Measurements from ENCODE around the gene GAB2.
"Not testable (repeated sequence)": the region's sequence is repeated elsewhere in the genome, so short reads cannot be mapped to it uniquely, and the experiment has no call there.

GAB2 gene

GRCh38 chr11:78226684-78227680 lies 190.6 kb downstream of the GAB2 start:
- no peaks in the 10 kb centered on the region for H3K27me3 ChIP-seq
- no peak overlapping the region for H3K27ac ChIP-seq
- H3K4me3 ChIP-seq (ENCODE audit: low read depth in 1 of 2, low read length in 1 of 2), result no peak overlapping the region
- peaks cover 3% of the 10 kb centered on the region for H3K9me3 ChIP-seq
- no peak for TF ChIP-seq CTCF (IDR thresholded peaks at IDR 0.05)
- peaks cover 63% of the 10 kb centered on the region for H3K36me3 ChIP-seq
- H3K4me1 ChIP-seq (ENCODE audit: control insufficient read depth in 1 of 2, insufficient read depth in 1 of 2, low read depth in 1 of 2, low read length in 1 of 2), result peaks cover 4 to 7% of the 10 kb centered on the region in 2 experiments

- Histone ChIP-seq H3K4me3 (ENCODE audit: low read depth in 1 of 2, low read length in 1 of 2) (no peak overlapping the region), H3K9me3 (peaks cover 3% of the 10 kb centered on the region), H3K4me1 (ENCODE audit: control insufficient read depth in 1 of 2, insufficient read depth in 1 of 2, low read depth in 1 of 2, low read length in 1 of 2) (peaks cover 4 to 7% of the 10 kb centered on the region in 2 experiments), H3K27me3 (no peaks in the 10 kb centered on the region), H3K27ac (no peak overlapping the region), H3K36me3 (peaks cover 83% of the 10 kb centered on the region)
- no peak for TF ChIP-seq CTCF (IDR thresholded peaks at IDR 0.05)
Measured at GRCh38 chr11:78224906-78225420, 192.7 kb downstream of the GAB2 start.

- H3K4me3 ChIP-seq (ENCODE audit: low read depth in 1 of 2, low read length in 1 of 2), result no peak overlapping the region
- TF ChIP-seq CTCF (IDR thresholded peaks at IDR 0.05), result no peak
- H3K27ac ChIP-seq, result peak overlapping the region; percentile 6
- H3K4me1 ChIP-seq (ENCODE audit: control insufficient read depth in 1 of 2, insufficient read depth in 1 of 2, low read depth in 1 of 2, low read length in 1 of 2), result peaks cover 4 to 7% of the 10 kb centered on the region in 2 experiments
- H3K27me3 ChIP-seq, result no peaks in the 10 kb centered on the region
- H3K9me3 ChIP-seq, result peaks cover 3% of the 10 kb centered on the region
- peaks cover 88% of the 10 kb centered on the region for H3K36me3 ChIP-seq
Measured at GRCh38 chr11:78224506-78224905, 193.1 kb downstream of the GAB2 start.

- Histone ChIP-seq H3K4me3 (ENCODE audit: low read depth in 1 of 2, low read length in 1 of 2) (no peak overlapping the region), H3K27ac (no peak overlapping the region), H3K4me1 (ENCODE audit: control insufficient read depth in 1 of 2, insufficient read depth in 1 of 2, low read depth in 1 of 2, low read length in 1 of 2) (peaks cover under 1 to 1% of the 10 kb centered on the region in 2 experiments), H3K9me3 (peaks cover 3% of the 10 kb centered on the region), H3K36me3 (peaks cover 92% of the 10 kb centered on the region), H3K27me3 (no peaks in the 10 kb centered on the region)
- TF ChIP-seq CTCF (IDR thresholded peaks at IDR 0.05), result no peak
Measured at GRCh38 chr11:78223320-78223954, 194.2 kb downstream of the GAB2 start.

GRCh38 chr11:78222726-78223125 lies 194.9 kb downstream of the GAB2 start:
- not testable (repeated sequence) for H3K27ac ChIP-seq; H3K9me3 ChIP-seq; H3K4me3 ChIP-seq (ENCODE audit: low read depth in 1 of 2, low read length in 1 of 2); H3K4me1 ChIP-seq (ENCODE audit: control insufficient read depth in 1 of 2, insufficient read depth in 1 of 2, low read depth in 1 of 2, low read length in 1 of 2); H3K27me3 ChIP-seq
- peaks cover 98% of the 10 kb centered on the region for H3K36me3 ChIP-seq

Data from neutrophil (primary cell).